PC-9 (cell line): Measurements from ENCODE around the gene MED27.

ENCODE experiments used
- CTCF ChIP-seq: fragments of 200-600 bp; sonication (generic); conservative IDR thresholded peaks from 2 replicates; pipeline ENCODE4 v1.6.1; 2017; ENCODE audit warnings: mixed run types, antibody characterized with exemption, mild to moderate bottlenecking, moderate library complexity
- EZH2 ChIP-seq: fragments of 200-600 bp; sonication (generic); IDR thresholded peaks from 2 replicates; pipeline ENCODE4 v1.8.0; 2017; ENCODE audit warnings: antibody characterized with exemption, low read depth

- TF ChIP-seq CTCF (no peak), EZH2 (no peak)
These were observed 242.9 kb downstream of the MED27 start for GRCh38 chr9:131836607-131837315.
